HG02970 (cell line): ENCODE results near the gene CDON.

Experiments used
- ATAC-seq: cut with Tn5 transposase; IDR thresholded peaks from one replicate; pipeline ENCODE4 v1.9.1; 2021; ENCODE audit warnings: mild to moderate bottlenecking, moderate library complexity, moderate number of reproducible peaks; ENCODE audit not compliant: unreplicated experiment, low FRiP score

The CDON gene

DNA sequence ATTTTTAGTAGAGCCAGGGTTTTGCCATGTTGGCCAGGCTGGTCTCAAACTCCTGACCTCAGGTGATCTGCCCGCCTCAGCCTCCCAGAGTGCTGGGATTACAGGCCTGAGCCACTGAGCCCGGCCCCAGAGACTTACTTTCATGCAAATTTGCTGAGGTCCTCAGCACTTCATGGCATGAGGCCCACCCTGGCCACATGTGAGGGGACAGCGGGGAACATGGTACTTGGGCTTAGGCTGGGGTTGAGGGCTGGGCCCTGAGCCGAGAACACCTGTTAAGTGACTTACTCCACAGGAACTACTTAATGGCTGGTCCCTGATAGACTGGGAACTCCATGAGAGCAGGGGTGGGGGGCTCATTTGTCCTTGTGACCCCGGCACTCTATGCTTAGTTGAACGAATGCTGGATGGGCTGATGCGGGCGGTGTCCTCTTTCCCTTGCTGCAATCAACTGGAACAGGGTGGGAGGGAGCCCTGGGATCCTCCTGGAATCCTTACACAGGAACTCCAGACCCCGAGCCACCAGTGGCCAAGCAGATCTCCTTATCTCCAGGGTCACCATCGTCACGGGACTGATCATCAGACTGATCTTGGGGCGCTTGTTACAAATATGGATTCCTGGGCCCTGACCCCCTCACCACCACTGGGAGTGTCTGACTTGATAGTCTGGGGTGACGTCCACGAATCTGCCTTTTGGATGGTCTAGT is 115.8 kb downstream of the CDON start:
- ATAC-seq = no peak

DNA sequence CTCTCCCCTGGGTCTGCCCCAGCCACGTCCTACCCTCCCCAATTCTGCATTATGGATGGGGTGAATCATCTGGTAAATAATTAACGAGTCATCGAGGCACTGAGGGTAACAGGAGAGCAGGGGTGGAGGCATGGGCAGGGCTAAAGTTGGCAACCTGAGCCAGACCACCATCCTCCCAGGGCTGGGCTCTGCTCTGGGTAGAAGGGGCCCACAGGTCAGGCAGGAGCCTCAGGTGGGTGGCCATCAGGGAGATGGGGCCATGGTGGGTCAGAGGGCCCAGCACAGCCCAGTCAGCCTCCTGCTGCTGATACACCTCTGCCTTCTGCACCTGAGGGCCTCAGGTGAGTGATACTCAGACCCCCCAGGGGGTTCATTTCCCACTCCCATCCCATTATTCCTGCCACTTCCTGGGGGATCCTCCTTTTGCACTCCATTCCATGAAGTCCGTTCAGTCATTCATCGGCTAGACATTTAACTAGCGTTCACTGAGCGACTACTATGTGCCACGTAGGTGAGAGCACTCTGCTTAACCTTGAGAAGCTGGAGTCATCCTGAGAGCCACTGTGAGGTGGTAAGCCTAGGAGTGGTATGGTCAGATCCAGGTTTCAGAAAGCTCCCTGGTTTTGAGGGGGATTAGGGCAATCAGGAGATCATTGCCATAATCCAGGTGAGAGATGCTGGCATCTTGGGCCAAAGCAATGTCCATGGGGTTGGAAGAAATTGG is 116.7 kb downstream of the CDON start, which contains the start of gene VSIG10L2:
VSIG10L2 (plus strand) TSS at position 248 of the 724 bp plus-strand sequence; CDS start at position 260, 12 bp downstream.
- ATAC-seq = no peak

DNA sequence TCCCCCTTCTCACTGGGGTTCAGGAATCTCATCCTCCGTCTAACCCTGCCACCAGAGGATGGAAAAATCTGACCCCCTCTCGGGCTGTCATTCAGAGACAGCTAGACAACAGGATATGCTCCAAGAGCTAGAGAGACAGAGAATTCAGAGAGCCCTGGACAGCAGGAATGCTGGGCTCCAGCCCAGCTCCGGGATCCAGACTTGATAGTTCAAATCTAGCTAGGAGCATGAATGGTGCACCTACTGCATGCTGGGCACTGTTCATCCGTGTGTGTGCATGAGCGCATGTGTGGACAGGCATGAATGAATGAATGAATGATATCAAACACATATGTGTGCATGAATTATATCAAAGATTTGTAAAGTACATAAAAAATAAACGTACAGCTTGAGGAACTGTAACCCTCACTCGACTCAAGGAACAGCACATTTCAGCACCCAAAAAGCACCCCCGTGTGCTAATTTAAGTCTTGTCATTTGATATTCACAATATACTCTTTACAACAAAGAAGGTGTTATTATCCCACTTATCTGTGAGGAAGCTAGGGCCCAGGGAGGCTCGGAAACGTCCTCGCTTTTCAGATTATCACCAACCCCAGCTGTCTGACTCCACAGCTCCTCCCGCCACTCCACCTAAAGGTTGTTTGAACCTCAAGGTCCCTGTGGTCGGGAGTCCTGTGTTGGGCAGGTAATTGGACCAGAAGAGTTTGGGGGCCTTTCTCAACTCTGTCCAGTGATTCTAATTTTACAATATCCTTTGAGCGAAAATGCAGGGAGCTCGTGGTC is 117.5 kb downstream of the CDON start:
- ATAC-seq = no peak

DNA sequence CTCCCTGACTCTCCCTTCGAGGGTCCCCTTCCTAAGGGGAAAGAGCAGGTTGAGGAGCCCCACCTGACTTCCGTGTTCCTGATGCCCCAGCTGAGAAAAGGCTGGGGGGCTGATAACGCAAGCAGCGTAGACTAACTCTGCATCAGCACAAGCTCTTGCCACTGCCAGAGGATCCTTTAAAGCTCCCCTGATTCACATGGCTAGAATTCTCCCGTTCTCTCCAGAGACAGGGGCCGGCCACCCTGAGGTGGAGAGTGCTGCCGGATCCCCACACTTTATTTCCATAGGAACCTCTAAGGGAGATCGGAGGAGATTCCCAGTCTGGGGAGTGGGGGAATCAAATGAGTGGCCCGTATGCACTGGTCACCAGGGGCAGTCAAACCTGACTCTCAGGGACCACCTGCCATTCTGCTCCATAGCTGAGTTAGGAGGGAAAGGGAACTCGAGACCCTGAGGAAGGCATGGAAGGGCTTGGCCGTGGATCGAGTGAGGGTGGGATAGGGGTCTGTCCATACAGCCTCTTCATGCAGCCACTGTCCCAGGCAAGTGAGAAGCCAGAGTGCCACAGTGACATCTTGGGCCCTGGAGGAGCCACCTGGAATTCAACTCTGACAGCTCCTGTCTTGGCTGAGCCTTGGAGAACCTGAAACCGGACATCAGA is 118.2 kb downstream of the CDON start:
- ATAC-seq = no peak

DNA sequence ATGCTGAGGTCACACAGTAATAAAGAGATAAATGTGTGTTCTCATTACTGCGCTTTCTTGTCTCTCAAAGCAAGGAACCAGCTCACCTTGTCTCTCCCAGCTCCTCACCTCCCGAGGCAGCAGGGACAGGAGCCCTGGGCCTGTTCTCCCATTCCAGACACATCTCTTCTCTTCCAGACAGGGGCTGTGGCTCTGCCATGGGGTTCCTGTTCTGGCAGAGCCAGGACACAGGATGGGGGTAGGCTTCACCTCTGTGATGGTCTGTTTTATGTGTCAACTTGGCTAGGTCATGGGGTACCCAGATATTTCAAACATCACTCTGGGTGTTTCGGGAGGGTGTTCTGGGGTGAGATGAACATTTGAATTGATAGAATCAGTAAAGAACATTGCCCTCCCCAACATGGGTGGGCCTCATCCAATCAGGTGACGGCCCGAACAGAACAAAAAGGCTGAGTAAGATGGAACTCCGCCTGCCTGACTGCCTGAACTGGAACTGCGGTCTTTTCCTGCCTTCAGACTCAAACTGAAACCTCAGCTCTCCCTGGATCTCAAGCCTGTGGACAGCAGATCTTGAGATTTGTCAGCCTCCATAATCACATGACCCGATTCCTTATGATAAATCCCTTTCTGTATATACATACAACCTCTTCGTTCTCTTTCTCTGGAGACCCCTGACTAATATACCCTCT is 118.9 kb downstream of the CDON start:
- ATAC-seq = no peak

DNA sequence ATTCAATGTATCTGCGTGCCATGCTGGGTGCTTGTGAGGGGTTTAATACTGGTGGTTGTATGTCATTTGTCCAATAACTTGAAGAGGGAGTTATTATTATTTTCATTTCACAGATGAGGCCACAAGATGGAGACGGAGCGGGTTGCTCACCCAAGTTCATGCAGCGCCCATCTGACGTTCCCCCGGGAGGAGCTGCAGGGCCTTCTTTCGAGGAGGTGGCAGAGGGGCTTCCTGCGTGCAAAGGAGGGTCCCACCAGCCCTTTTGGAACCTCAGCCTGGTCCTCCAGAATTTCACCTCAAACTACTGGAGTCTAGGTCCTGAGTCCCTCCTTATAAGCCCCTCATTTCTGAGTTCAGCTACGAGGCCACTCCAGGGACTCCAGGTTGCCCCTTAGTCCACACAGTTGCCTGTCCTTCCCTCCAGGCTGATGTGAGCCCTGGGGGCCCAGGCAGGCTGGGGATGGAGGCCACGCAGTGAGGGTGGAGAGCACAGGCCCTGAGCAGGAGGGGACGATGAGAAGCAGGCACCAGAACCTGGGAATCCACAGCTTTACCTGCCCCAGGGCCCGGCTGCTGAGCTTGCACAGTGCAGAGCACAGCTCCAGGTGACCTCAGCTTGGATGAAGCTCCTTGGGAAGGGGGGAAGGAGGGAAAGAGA is 119.8 kb downstream of the CDON start:
- no peak for ATAC-seq

DNA sequence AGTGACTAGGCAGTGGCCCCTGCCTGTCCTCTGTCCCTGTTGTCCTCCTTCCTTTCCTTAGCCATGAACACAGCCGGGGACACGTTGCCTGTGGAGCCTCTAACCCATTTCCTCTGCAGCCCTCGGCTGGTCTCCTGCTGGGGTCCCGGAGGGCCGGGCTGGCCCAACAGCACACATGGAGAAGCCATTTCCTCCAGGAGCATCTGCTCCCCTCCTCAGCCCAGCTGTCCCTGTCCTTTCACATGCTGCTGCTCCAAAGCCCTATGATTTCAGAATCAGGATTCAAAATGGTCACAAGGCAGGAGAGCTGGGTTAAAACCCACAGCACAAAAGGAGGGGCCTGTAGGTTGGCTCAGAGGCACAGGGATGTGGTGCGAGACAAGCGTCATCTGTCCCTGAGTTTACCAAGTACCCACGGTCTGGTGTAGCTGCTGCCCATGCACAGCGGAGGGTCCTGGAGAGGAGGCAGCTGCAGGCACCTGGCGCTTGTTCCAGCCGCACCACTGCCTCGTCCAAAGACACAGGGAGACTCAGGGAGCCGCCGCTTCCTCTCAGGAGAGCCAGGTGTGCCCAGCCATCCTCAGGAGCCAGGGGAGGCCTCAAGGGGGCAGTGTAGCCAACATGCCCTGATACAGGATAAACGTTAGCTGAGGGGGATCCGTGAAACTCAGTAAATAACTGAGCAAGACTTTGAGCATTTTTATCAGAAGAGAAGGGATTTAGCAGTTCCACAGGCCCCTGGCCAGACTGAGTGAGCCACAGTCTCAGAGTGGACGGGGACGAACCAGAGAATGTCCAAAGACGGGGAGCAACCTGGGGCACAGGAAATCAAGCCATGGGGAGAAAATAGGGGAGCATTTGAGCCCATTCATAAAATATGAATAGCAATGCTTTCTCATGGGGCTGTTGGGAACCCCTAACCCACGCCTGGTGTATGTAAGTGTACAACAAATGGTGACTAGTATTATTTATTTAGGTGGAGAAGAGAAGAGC is 120.8 kb downstream of the CDON start:
- ATAC-seq = no peak

DNA sequence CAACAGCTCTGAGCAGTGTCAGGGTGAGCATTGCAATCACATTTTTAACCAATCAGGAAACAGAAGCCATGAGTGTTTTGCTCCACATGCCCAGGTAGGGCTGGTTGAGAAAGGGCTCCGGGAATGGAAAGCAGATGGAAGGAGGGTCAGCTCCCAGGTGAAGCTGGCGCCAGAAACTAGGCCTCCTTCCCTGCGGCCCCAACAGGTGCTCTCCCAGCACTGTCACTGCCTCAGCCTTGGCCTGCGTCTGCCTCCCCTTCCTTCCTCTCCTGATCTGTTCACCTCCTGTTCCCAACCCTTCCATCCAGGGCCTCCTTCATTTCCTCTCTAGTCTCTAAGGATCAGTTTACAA is 121.4 kb downstream of the CDON start:
- no peak for ATAC-seq

DNA sequence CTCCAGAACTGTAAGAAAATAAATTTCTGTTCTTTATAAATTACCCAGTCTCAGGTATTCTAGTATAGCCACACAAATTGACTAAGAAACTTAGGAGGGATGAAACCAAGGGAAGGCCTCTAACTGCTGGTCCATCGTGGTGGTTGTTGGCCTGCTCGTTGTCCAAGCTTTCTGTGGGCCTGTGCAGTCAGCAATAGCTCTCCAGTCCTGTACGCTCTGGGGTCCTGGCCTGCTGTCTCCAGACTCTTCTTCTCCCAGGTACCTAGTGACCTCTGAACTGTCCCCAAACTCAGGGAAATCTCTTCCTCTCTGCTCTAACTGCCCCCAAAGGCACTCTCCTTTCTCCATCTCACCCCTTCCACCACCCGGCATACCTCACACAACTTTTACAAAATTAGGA is 122.5 kb downstream of the CDON start:
- ATAC-seq = no peak

DNA sequence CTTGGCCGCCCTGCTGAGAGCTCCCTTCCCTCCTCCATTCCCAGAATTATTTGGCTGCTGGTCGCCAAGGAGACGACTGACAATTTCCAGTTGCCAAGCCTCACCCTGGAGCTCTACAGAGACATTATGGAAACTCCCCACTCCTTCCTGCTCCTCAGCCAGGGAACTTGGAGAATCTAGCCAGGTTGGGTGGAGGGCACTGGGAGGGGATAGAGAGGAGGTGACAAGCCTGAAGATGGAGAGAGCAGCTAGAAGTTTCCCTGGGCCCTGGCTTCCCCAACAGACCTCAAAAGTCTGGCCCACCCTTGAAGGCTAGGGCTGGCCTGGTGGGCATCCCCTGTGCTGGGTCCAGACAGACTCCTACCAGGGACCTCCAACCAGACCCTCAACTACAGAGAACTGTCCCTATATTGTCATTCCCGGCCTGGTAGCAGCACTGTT is 123.6 kb downstream of the CDON start:
- ATAC-seq = no peak

DNA sequence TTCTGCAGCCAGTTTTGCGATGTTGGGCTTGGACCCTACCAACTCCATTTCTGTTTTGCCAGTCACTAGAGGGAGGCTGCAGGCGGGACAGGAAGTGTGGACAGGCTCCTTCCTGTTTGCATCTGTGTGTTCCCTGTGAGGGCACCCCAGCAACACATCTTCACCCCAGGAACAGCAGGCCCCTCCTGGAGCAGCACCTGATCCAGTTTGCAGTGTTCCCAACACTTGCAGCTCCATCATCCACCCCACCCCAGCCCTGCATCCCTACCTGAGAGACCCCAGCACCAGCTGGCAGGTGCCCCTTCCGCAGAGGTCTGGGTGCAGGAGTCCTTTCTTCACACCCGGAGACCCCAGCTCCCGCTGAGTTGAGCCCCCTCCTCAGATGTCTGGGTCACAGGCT is 124.2 kb downstream of the CDON start:
- ATAC-seq = no peak

DNA sequence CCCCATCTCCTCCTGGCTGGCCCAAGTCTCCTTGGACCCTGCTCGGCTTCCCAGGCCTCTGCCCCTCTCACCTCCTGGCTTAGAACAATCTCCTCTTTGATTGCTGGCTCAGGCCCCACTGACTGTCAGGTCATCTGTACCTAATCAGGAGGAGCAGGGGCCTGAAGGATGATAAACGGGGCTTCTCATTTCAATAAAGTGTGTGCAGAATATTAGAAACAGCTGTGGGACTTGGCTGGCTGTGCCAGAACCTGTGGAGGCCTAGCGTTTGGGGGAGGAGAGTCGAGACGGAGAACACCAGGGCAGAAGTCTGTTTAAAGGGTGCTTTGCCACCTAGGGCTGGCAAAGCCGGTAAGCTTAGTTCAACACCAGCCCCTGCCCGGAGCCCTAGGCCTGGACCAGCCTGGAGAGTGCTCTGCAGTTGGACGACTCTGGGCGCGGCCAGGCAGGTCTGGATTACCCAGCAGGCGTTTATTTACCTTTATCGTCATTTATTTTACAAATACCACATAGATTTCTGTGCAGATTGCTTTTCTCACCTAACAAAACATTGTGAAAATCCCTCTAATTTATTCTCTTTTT is 127.0 kb downstream of the CDON start:
- no peak for ATAC-seq

DNA sequence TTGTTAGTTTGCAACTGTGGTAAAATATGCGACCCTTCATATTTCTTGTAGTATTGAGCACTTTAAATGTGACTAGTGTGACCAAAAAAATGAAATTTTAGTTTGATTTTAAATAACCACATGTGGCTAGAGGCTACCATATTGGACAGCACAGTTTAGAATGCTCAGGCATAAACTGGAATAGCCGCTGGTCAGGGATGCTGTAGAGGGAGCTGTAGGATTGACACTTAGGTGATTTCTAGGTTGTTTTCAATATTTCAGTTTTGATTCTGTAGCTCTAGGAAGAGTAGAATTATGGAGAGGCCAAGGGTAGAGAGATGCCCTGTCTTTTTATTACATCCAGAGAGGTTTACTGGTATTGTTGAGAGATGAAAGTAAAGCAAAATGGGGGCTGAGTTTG is 127.6 kb downstream of the CDON start:
- no peak for ATAC-seq

DNA sequence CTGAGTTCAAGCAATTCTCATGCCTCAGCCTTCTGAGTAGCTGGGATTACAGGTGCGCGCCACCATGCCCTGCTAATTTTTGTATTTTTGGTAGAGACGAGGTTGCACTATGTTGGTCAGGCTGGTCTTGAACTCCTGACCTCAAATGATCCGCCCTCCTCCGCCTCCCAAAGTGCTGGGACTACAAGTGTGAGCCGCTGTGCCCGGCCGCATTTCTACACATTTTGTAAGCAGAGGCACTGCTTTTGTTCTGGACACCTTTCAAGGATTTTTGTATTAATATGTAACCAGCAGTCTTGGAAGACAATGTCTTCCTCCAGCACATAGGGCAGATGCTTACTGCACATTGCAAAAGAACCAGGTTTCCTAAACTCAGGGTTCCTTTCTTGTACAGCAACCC is 128.2 kb downstream of the CDON start:
- no peak for ATAC-seq

DNA sequence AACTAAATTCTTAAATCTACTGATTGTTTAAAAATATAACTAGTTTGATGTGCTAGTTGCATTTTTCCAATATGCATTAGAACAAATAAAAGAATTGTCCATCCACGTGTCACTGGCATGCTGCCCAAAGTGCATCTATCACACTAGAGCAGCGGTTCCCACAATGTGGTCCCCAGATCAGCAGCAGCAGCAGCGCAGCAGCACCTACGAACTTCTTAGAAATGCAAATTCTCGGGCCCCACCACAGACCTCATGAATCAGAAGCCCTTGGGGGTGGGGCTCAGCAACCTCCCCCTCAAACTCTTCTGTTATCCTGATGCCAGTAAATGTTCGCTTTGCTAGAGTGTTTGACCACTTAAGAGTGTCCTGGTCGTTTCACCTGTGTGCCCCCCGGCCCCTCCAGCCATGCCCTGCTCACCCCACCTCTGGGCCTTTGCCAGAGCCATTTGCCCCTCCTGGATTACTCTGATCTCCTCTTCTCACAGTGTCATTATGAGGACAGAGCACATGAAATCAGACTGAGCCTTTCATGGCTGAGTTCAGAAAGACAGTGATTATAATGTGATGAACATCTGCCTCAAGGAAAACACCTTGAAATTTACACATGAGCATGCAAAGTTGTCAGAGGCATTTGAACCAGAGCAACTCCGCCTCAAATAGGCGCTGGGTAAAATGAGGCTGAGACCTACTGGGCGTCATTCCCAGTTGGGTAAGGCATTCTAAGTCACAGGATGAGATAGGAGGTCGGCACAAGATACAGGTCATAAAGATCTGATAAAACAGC is 129.4 kb downstream of the CDON start:
- no peak for ATAC-seq

DNA sequence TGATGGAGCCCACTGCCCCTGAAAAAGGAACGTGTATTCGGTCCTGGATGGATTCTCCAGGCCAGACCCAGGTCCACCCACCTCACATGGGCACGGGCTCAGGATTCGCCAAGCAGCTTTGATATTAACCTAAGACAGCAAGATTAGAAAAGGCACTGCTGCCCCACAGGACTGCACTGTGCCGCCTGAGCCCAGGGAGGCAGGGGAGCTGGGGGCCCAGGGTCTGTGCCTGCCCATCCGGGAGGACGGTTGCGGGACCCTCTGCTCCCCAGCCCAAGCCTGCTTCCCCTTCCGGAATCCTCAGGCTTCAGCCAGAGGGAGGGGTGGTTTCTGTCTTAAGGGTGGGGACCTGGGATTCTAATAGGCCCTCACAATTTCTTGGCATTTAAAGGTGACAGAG is 130.4 kb downstream of the CDON start:
- no peak for ATAC-seq

DNA sequence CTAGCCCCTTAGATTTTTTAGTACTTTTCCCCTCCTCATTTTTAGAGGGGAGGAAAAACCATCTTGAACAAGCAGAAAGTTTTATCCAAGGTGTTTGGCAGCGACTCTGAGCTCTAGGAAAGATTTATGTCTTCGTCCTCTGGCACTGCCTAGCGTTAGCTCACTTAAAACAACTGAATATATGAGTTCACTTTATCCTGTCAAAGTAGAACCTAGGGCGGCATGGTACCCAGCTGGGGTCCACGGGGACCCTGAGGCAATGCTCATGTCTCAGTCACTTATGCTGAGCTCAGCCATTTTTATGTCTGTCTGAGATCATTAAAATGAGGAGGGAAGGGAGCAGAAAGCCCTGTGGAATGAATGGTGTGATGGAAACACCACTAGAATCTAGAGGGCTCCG is 131.0 kb downstream of the CDON start:
- no peak for ATAC-seq
